ENCODE results near the gene MYPOP.
"Not testable (repeated sequence)": the region's sequence is repeated elsewhere in the genome, so short reads cannot be mapped to it uniquely, and the experiment has no call there.

MYPOP gene

GRCh38 chr19:45897261-45897812, 5.1 kb downstream of the MYPOP start:
- Histone ChIP-seq H3K4me1 (peaks cover 13% of the 10 kb centered on the region), H3K36me3 (peaks cover 60% of the 10 kb centered on the region), H3K9ac (no peak overlapping the region), H3K9me3 (no peaks in the 10 kb centered on the region), H3K4me3 (no peak overlapping the region), H3K27ac (no peak overlapping the region), H3K4me2 (no peak overlapping the region), H3K27me3 (no peaks in the 10 kb centered on the region), H4K20me1 (peaks cover 49% of the 10 kb centered on the region)
- TF ChIP-seq Cebpa-rat (IDR thresholded peaks at IDR 0.05): no peak

- Histone ChIP-seq H4K20me1 (peaks cover 46% of the 10 kb centered on the region), H3K36me3 (peaks cover 72% of the 10 kb centered on the region)
- H3K27ac ChIP-seq, H3K9ac ChIP-seq, H3K4me2 ChIP-seq, H3K4me1 ChIP-seq, H3K9me3 ChIP-seq, H3K27me3 ChIP-seq, H3K4me3 ChIP-seq: not testable (repeated sequence)
Measured at GRCh38 chr19:45895983-45896599, 6.3 kb downstream of the MYPOP start.

DNA sequence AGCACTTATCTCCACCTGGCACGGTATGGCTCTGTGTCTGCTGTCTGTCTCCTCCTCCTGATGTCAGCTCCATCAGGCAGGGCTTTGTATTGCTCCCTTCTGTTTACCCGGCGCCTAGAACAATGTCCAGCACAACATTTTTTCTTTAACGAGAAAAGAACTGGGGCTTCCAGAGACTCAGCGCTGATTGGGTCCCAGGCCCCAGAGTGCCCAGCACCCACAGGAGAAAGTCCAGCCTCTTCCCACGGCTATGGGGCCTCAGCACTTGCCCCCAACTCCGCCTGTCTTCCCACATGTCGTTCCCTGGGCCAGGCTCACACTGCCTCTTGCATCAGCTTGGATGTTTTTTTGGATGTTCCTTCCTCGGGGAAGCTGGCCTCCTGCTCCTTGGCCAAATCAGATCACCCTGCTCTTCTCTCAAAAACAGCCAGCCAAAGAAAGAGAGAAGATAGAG, 6.9 kb downstream of the MYPOP start:
- H3K9ac ChIP-seq: no peak overlapping the region
- H3K27ac ChIP-seq: no peak overlapping the region
- H4K20me1 ChIP-seq: peaks cover 41% of the 10 kb centered on the region
- H3K4me1 ChIP-seq: peaks cover 3% of the 10 kb centered on the region
- TF ChIP-seq Cebpa-rat (IDR thresholded peaks at IDR 0.05): no peak
- H3K36me3 ChIP-seq: peaks cover 73% of the 10 kb centered on the region
- no peaks in the 10 kb centered on the region for H3K9me3 ChIP-seq
- no peaks in the 10 kb centered on the region for H3K27me3 ChIP-seq
- H3K4me3 ChIP-seq: no peak overlapping the region
- no peak overlapping the region for H3K4me2 ChIP-seq

- no peaks in the 10 kb centered on the region for H3K27me3 ChIP-seq
- no peak overlapping the region for H3K9ac ChIP-seq
- H3K4me3 ChIP-seq: no peak overlapping the region
- H3K4me1 ChIP-seq: peaks cover 7% of the 10 kb centered on the region
- no peaks in the 10 kb centered on the region for H3K9me3 ChIP-seq
- H4K20me1 ChIP-seq: peaks cover 22% of the 10 kb centered on the region; the same call in 1 of the 2 replicates
- H3K36me3 ChIP-seq: peaks cover 44% of the 10 kb centered on the region
- no peak for TF ChIP-seq Cebpa-rat (IDR thresholded peaks at IDR 0.05)
- H3K4me2 ChIP-seq: no peak overlapping the region
- no peak overlapping the region for H3K27ac ChIP-seq
Measured at GRCh38 chr19:45890877-45891276, 11.5 kb downstream of the MYPOP start.

GRCh38 chr19:45889210-45889885, 13.1 kb downstream of the MYPOP start:
- Histone ChIP-seq H3K36me3 (peaks cover 40% of the 10 kb centered on the region), H3K9ac (no peak overlapping the region), H3K4me1 (peaks cover 19% of the 10 kb centered on the region), H3K27ac (no peak overlapping the region), H4K20me1 (peaks cover 23% of the 10 kb centered on the region), H3K27me3 (no peaks in the 10 kb centered on the region), H3K4me3 (no peak overlapping the region), H3K9me3 (no peaks in the 10 kb centered on the region), H3K4me2 (no peak overlapping the region)
- no peak for TF ChIP-seq Cebpa-rat (IDR thresholded peaks at IDR 0.05)

GRCh38 chr19:45887200-45887710, 15.2 kb downstream of the MYPOP start:
- Histone ChIP-seq H3K9ac (peak overlapping the region; percentile 89), H4K20me1 (peaks cover 35% of the 10 kb centered on the region), H3K4me2 (peak overlapping the region; percentile 98), H3K27me3 (no peaks in the 10 kb centered on the region), H3K4me3 (peak overlapping the region; percentile 89), H3K4me1 (peaks cover 38% of the 10 kb centered on the region), H3K9me3 (no peaks in the 10 kb centered on the region), H3K36me3 (peaks cover 42% of the 10 kb centered on the region), H3K27ac (peak overlapping the region; percentile 87)
- TF ChIP-seq Cebpa-rat (IDR thresholded peaks at IDR 0.05): 0 out of 2 replicates have a peak, but pooled peaks have one; percentile 39

- Histone ChIP-seq H3K9ac (peak overlapping the region; percentile 89), H3K36me3 (peaks cover 35% of the 10 kb centered on the region), H3K9me3 (no peaks in the 10 kb centered on the region), H3K27ac (peak overlapping the region; percentile 87), H3K4me1 (peaks cover 44% of the 10 kb centered on the region), H3K27me3 (no peaks in the 10 kb centered on the region), H3K4me2 (peak overlapping the region; percentile 98), H3K4me3 (peak overlapping the region; percentile 89), H4K20me1 (peaks cover 41% of the 10 kb centered on the region)
- TF ChIP-seq Cebpa-rat (IDR thresholded peaks at IDR 0.05): no peak
Measured at GRCh38 chr19:45886427-45887199, 15.8 kb downstream of the MYPOP start.

DNA sequence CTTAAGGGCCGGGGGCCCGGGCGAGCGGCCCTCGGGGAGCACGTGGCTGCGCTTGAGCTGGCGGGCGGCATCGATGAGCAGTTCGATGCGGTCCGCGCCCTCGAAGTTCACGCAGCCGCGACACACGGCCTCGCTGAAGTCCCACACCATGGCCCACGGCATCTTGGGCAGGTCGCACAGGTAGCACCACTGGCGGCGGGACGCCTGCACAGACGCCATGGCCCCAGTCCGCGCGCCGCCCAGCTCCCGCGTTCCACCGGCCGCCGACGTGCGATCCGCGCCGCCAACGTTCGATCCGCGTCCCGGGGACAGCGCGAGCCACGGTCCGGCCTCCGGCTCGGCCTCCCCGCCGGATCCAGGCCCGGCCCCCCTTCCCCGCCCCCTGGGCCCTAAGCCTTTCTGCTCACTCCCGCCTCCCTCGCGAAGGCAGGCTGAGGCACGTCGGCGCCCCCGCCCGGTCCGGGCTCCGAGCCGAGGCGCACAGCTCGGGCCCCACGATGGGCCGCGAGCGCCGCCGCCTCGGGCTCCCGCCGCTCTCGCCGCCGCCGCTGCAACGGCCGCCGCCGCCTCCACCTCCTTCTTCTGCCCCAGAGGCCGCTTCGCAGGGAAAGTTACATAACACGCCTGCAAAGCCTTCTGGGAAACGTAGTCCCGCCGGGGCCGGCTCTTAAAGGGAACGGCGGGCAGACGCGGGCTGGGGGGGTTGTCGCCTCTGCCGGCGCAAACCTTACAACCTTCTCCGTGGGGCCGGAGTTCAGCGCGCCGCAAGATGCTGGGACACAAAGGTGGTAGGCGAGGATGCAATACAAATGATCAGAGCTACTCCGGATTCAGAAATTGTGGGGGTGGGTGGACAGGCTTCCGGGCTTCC, 16.6 kb downstream of the MYPOP start, which contains the start of gene IRF2BP1:
TSS of gene IRF2BP1 (minus strand) at position 586 of the 871 bp plus-strand sequence. CDS start at position 219, 367 bp downstream.
- Histone ChIP-seq H3K9ac (peak within 1 kb of the TSS; percentile 89), H3K4me3 (peak within 1 kb of the TSS; percentile 89), H3K9me3 (no peaks in the 10 kb centered on the region), H3K27me3 (no peaks in the 10 kb centered on the region), H4K20me1 (peaks cover 41% of the 10 kb centered on the region), H3K4me1 (peaks cover 51% of the 10 kb centered on the region), H3K36me3 (peaks cover 29% of the 10 kb centered on the region), H3K4me2 (peak within 1 kb of the TSS; percentile 98), H3K27ac (peak within 1 kb of the TSS; percentile 87)
- peak; percentile 77 for TF ChIP-seq Cebpa-rat (IDR thresholded peaks at IDR 0.05)
